Endometrial microvascular endothelial cells (primary cell): ENCODE measurements around the gene CCDC124. TPM values are rescaled to one million over a fixed set of nuclear protein-coding genes. Genes with fewer than 3 reads are reported as not detected.

Experiments
- in situ Hi-C: cut with HindIII; loops from 2 replicates; pipeline ENCODE4 v1.10.0; 2017; ENCODE audit warnings: low sequenced_read_pairs, low pct_unique_long_range_greater_than_20kb; ENCODE audit errors: inconsistent ontology term
- total RNA-seq: library from RNA; depleted of rRNA; stranded (reverse); fragments of >200 nt; gene quantifications from one replicate; pipeline ENCODE4 v1.2.3, GENCODE V29; 2015; ENCODE audit errors: inconsistent ontology term

The CCDC124 gene
- total RNA-seq, 1 donor from 2014 or later: 87.6 TPM

GRCh38 chr19:17931532-17932191, 1.2 kb upstream of the CCDC124 start:
- in situ Hi-C loops: no loop called here

GRCh38 chr19:17933414-17934129, 757 bp downstream of the CCDC124 start:
- in situ Hi-C loops: no loop called here

- in situ Hi-C loops: no loop called here
Observed at GRCh38 chr19:17936379-17936778, 3.6 kb downstream of the CCDC124 start.

- in situ Hi-C loops: no loop called here
Observed at GRCh38 chr19:17937371-17937900, 4.6 kb downstream of the CCDC124 start.

- in situ Hi-C loops: no loop called here
Observed at GRCh38 chr19:17938092-17938845, 5.5 kb downstream of the CCDC124 start.

GRCh38 chr19:17942181-17942580, 9.4 kb downstream of the CCDC124 start:
- in situ Hi-C loops: no loop called here

- in situ Hi-C loops: no loop called here
Observed at GRCh38 chr19:17942582-17943273, 9.9 kb downstream of the CCDC124 start.

GRCh38 chr19:17943274-17944221, 10.7 kb downstream of the CCDC124 start:
- in situ Hi-C loops: no loop called here

GRCh38 chr19:17944301-17944700, 11.5 kb downstream of the CCDC124 start:
- in situ Hi-C loops: no loop called here

- in situ Hi-C loops: no loop called here
Observed at GRCh38 chr19:17946965-17947784, 14.4 kb downstream of the CCDC124 start.

GRCh38 chr19:17947815-17948513, 15.1 kb downstream of the CCDC124 start:
- in situ Hi-C loops: no loop called here

GRCh38 chr19:17948514-17948900, 15.7 kb downstream of the CCDC124 start:
- in situ Hi-C loops: no loop called here

- in situ Hi-C loops: no loop called here
Observed at GRCh38 chr19:17948931-17949930, 16.4 kb downstream of the CCDC124 start.

- in situ Hi-C loops: no loop called here
Observed at GRCh38 chr19:17949956-17950309, 17.1 kb downstream of the CCDC124 start.

GRCh38 chr19:17950310-17951156, 17.7 kb downstream of the CCDC124 start:
- in situ Hi-C loops: no loop called here
